Esophagus squamous epithelium (tissue), 5 donors: ENCODE data around the gene IP6K3. TPM values are rescaled to one million over a fixed set of nuclear protein-coding genes. Genes with fewer than 3 reads are reported as not detected.

ENCODE experiments used
- DNase-seq: peaks from one replicate; lab custom pipeline; 2025; lab: John Stamatoyannopoulos, UW
- H3K27ac ChIP-seq, 4 donors: fragments of 200-600 bp; sonication (generic); one replicate each; pipeline ENCODE4 v1.5.1; 2016 to 2019; ENCODE audit warnings: mild to moderate bottlenecking in 1 of 4
- H3K27me3 ChIP-seq, 4 donors: fragments of 200-600 bp; sonication (generic); 1 replicate in 3 of 4; 2 replicates in 1 of 4; pipeline versions ENCODE4 v1.5.1 to v1.6.0; 2017 to 2021; ENCODE audit warnings: antibody characterized with exemption in 1 of 4
- H3K36me3 ChIP-seq, 3 donors: fragments of 200-600 bp; sonication (generic); one replicate each; pipeline ENCODE4 v1.5.1; 2016 to 2019
- H3K4me1 ChIP-seq, 3 donors: fragments of 200-600 bp; sonication (generic); one replicate each; pipeline ENCODE4 v1.5.1; 2017 to 2019
- H3K4me3 ChIP-seq, 4 donors: fragments of 200-600 bp; sonication (generic); 1 replicate in 3 of 4; 2 replicates in 1 of 4; pipeline ENCODE4 v1.5.1; 2016 to 2019; ENCODE audit warnings: mild to moderate bottlenecking in 2 of 4, moderate library complexity in 1 of 4
- H3K9me3 ChIP-seq, 3 donors: fragments of 200-600 bp; sonication (generic); one replicate each; pipeline ENCODE4 v1.5.1; 2016 to 2019
- CTCF ChIP-seq, 6 experiments: fragments of 450-650 bp in 4 of 6; fragments of 200-600 bp in 2 of 6; sonication (generic) in 2 of 6; IDR thresholded peaks; one replicate each; pipeline ENCODE4 v1.5.1; 2016 to 2019; ENCODE audit warnings: antibody characterized with exemption in 6 of 6, mild to moderate bottlenecking in 4 of 6, moderate library complexity in 4 of 6
- POLR2A ChIP-seq, 4 donors: fragments of 450-650 bp; IDR thresholded peaks; one replicate each; pipeline ENCODE4 v1.6.1; 2017; ENCODE audit warnings: antibody characterized with exemption in 4 of 4, mild to moderate bottlenecking in 4 of 4, moderate library complexity in 3 of 4
- WGBS, 2 donors: methylation state at CpG; one replicate each; pipeline ENCODE4 v1.1.5; 2018; 5-methylcytosine and 5-hydroxymethylcytosine counted together
- intact Hi-C: fragments of 100-400 bp; cut with DNase I; formaldehyde crosslinking; loops from one replicate; pipeline ENCODE4 v1.15.0; 2022
- total RNA-seq, 4 donors: library from RNA; depleted of rRNA; stranded (reverse); fragments of >200 nt; gene quantifications; one replicate each; pipeline ENCODE4 v1.1.0, GENCODE V29; 2016
- donor health status: DM: yes; HTN: yes; CAD: no.

IP6K3 gene
- total RNA-seq, 4 donors from 2014 or later, result 0.75 to 5.5 (median 1.7) TPM; not detected in 1

- intact Hi-C loops, result no loop called here
- peaks cover 22 to 41% (median 38%) of the 10 kb centered on the region in 3 donors for H3K4me1 ChIP-seq
- H3K27me3 ChIP-seq, result no peaks in the 10 kb centered on the region
- no peak overlapping the region for H3K4me3 ChIP-seq
- H3K36me3 ChIP-seq, result peaks cover 26 to 94% (median 31%) of the 10 kb centered on the region in 3 donors
- H3K27ac ChIP-seq, result no peak overlapping the region
- DNase-seq, result no peak
- WGBS, 2 donors, result 79 to 86% methylated on average over 3 to 13 of the region's 13 CpGs
- TF ChIP-seq CTCF (IDR thresholded peaks at IDR 0.05) (no peak), POLR2A (IDR thresholded peaks at IDR 0.05) (no peak)
- H3K9me3 ChIP-seq, result no peaks in the 10 kb centered on the region
Measured at GRCh38 chr6:33690766-33691165, 55.9 kb downstream of the IP6K3 start.

- peaks cover 34 to 94% (median 40%) of the 10 kb centered on the region in 3 donors for H3K36me3 ChIP-seq
- no peaks in the 10 kb centered on the region for H3K27me3 ChIP-seq
- H3K4me1 ChIP-seq, result peaks cover 13 to 32% (median 29%) of the 10 kb centered on the region in 3 donors
- 85% methylated on average over 9 of the region's 10 CpGs; no CpG with 5 or more reads in 1 of the 2 donors for WGBS, 2 donors
- H3K9me3 ChIP-seq, result no peaks in the 10 kb centered on the region
- no peak overlapping the region for H3K4me3 ChIP-seq
- intact Hi-C loops, result no loop called here
- H3K27ac ChIP-seq, result no peak overlapping the region
- TF ChIP-seq CTCF (IDR thresholded peaks at IDR 0.05) (no peak), POLR2A (IDR thresholded peaks at IDR 0.05) (no peak)
- no peak for DNase-seq
Measured at GRCh38 chr6:33689879-33690278, 56.8 kb downstream of the IP6K3 start.

DNA sequence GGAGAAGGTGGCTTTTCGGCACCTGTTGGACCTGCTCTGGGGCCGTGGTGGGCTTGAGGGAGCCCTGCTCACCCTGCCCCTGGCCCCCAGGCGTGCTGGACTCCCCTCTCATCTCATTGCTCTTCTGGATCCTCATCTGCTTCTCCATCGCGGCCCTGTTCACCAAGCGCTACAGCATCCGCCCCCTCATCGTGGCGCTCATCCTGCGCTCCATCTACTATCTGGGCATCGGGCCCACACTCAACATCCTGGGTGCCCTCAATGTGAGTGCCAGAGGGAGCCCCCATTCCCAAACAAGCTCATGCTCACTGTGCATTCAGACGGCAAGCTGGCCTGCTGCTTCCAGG lies 57.6 kb downstream of the IP6K3 start:
- H3K36me3 ChIP-seq, result peaks cover 39 to 100% (median 48%) of the 10 kb centered on the region in 3 donors
- intact Hi-C loops, result no loop called here
- no peak overlapping the region for H3K27ac ChIP-seq
- no peaks in the 10 kb centered on the region for H3K27me3 ChIP-seq
- no peak for DNase-seq
- no peak overlapping the region for H3K4me3 ChIP-seq
- TF ChIP-seq POLR2A (IDR thresholded peaks at IDR 0.05) (no peak), CTCF (IDR thresholded peaks at IDR 0.05) (no peak)
- no peaks in the 10 kb centered on the region for H3K9me3 ChIP-seq
- WGBS, 2 donors, result 72 to 78% methylated on average over 11 to 12 of the region's 12 CpGs
- H3K4me1 ChIP-seq, result peaks cover 5 to 25% (median 22%) of the 10 kb centered on the region in 3 donors

GRCh38 chr6:33688451-33689147 lies 58.1 kb downstream of the IP6K3 start:
- Histone ChIP-seq H3K4me1 (peaks cover 2 to 19% (median 18%) of the 10 kb centered on the region in 3 donors), H3K9me3 (no peaks in the 10 kb centered on the region), H3K27me3 (no peaks in the 10 kb centered on the region), H3K27ac (no peak overlapping the region), H3K36me3 (peaks cover 39 to 100% (median 49%) of the 10 kb centered on the region in 3 donors), H3K4me3 (no peak overlapping the region)
- intact Hi-C loops, result no loop called here
- TF ChIP-seq CTCF (IDR thresholded peaks at IDR 0.05), result no peak
- no peak for TF ChIP-seq POLR2A (IDR thresholded peaks at IDR 0.05)
- no peak for DNase-seq
- WGBS, 2 donors, result 79 to 90% methylated on average over 8 to 15 of the region's 25 CpGs

DNA sequence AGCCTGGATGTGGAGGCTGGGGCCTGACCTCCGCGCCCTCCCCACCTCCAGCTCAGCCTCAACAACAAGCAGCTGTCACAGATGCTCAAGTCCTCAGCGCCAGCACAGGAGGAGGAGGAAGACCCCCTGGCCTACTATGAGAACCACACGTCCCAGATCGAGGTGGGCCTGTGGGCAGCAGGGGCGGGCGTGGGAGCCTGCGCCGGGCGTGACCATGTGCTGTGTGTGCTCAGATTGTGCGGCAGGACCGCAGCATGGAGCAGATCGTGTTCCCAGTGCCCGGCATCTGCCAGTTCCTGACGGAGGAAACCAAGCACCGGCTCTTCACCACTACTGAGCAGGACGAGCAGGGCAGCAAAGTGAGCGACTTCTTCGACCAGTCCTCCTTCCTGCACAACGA lies 58.7 kb downstream of the IP6K3 start:
- H3K36me3 ChIP-seq, result peaks cover 39 to 100% (median 43%) of the 10 kb centered on the region in 3 donors
- no peak overlapping the region for H3K27ac ChIP-seq
- no peak for TF ChIP-seq POLR2A (IDR thresholded peaks at IDR 0.05)
- no peak for TF ChIP-seq CTCF (IDR thresholded peaks at IDR 0.05)
- 96% methylated on average over 5 of the region's 20 CpGs; no CpG with 5 or more reads in 1 of the 2 donors for WGBS, 2 donors
- peaks cover 0 to 13% (median 12%) of the 10 kb centered on the region in 3 donors for H3K4me1 ChIP-seq
- H3K9me3 ChIP-seq, result no peaks in the 10 kb centered on the region
- no peaks in the 10 kb centered on the region for H3K27me3 ChIP-seq
- intact Hi-C loops, result no loop called here
- no peak for DNase-seq
- no peak overlapping the region for H3K4me3 ChIP-seq
